ENCODE results near the gene CHN2.

DNA sequence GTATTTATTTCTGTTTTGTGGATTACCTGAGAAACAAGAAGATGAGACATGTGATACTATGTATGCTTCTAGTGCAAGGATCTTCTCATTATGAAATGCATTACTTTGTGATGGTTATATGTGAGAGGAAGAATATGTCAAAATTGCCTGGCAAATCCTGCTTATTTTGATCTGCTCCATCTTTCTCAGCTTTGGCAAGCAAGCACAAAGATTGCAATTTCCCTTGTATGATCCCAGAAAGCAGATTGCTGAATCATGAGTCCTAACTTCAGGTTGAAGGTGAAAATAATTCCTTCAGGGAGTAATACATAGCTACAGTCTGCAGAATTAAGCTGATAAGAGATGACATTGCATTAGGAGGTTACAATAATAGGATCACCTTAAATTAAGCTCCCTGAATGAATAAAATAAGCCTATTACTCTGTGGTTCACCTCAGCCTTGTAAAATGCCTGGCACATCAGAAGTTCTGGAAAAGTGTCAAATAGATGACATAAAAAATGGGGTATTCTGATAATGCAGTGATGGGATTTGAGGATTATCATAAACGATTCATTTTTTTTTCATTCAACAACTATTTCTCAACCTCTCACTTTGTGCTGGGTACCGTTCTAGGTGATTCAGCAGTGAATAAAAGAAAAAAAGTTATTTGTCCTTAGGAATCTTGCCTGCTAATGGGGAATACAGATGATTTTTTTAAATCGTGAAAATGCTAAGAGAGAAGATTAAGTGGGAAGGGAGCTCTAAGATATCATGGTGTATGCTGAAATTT lies 120.7 kb downstream of the CHN2 start:
- TF ChIP-seq, protein P1, sequence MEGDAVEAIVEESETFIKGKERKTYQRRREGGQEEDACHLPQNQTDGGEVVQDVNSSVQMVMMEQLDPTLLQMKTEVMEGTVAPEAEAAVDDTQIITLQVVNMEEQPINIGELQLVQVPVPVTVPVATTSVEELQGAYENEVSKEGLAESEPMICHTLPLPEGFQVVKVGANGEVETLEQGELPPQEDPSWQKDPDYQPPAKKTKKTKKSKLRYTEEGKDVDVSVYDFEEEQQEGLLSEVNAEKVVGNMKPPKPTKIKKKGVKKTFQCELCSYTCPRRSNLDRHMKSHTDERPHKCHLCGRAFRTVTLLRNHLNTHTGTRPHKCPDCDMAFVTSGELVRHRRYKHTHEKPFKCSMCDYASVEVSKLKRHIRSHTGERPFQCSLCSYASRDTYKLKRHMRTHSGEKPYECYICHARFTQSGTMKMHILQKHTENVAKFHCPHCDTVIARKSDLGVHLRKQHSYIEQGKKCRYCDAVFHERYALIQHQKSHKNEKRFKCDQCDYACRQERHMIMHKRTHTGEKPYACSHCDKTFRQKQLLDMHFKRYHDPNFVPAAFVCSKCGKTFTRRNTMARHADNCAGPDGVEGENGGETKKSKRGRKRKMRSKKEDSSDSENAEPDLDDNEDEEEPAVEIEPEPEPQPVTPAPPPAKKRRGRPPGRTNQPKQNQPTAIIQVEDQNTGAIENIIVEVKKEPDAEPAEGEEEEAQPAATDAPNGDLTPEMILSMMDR (IDR thresholded peaks at IDR 0.05; ENCODE audit: insufficient read depth, low read length, poor library complexity, severe bottlenecking): no peak
- no peak for TF ChIP-seq EZH2phosphoT487 (conservative IDR thresholded peaks at IDR 0.05; ENCODE audit: low read length)
